Thyroid gland (tissue), 4 donors: Measurements from ENCODE around the gene ATE1. TPM values are rescaled to one million over a fixed set of nuclear protein-coding genes. Genes with fewer than 3 reads are reported as not detected.

Experiments used
- DNase-seq, 2 donors: peaks; one replicate each; pipeline ENCODE4 v3.0.0-alpha.2; 2019
- H3K27ac ChIP-seq, 3 donors: fragments of 200-600 bp; sonication (generic); 1 replicate in 2 of 3; 2 replicates in 1 of 3; pipeline ENCODE4 v1.5.1; 2016 to 2019; ENCODE audit warnings: mild to moderate bottlenecking in 1 of 3, moderate library complexity in 1 of 3
- H3K27me3 ChIP-seq: fragments of 200-600 bp; sonication (generic); one replicate; pipeline ENCODE4 v1.5.1; 2019
- H3K36me3 ChIP-seq, 2 donors: fragments of 200-600 bp; sonication (generic); one replicate each; pipeline ENCODE4 v1.5.1; 2016 to 2019
- H3K4me1 ChIP-seq, 2 donors: fragments of 200-600 bp; sonication (generic); one replicate each; pipeline ENCODE4 v1.5.1; 2017 to 2019
- H3K4me3 ChIP-seq, 3 donors: fragments of 200-600 bp; sonication (generic); replicated peaks in 1 of 3; 1 replicate in 2 of 3; 2 replicates in 1 of 3; pipeline ENCODE4 v1.5.1; 2016; ENCODE audit warnings: mild to moderate bottlenecking in 1 of 3
- H3K9me3 ChIP-seq: fragments of 200-600 bp; sonication (generic); one replicate; pipeline ENCODE4 v1.5.1; 2017
- CTCF ChIP-seq, 6 experiments: fragments of 200-600 bp in 3 of 6; fragments of 450-650 bp in 3 of 6; sonication (generic) in 3 of 6; IDR thresholded peaks; one replicate each; pipeline ENCODE4 v1.5.1; 2016 to 2019; ENCODE audit warnings: antibody characterized with exemption in 6 of 6, mild to moderate bottlenecking in 2 of 6, inconsistent platforms in 1 of 6, moderate library complexity in 1 of 6
- POLR2A ChIP-seq, 2 donors: fragments of 450-650 bp; IDR thresholded peaks; one replicate each; pipeline ENCODE4 v1.6.1; 2017; ENCODE audit warnings: antibody characterized with exemption in 2 of 2, mild to moderate bottlenecking in 2 of 2, moderate library complexity in 1 of 2
- WGBS, 2 donors: methylation state at CpG; one replicate each; pipeline ENCODE4 v1.1.5; 2017; 5-methylcytosine and 5-hydroxymethylcytosine counted together
- intact Hi-C: fragments of 100-400 bp; cut with DNase I; formaldehyde crosslinking; loops from one replicate; pipeline ENCODE4 v1.15.1; 2023
- total RNA-seq, 4 donors: library from RNA; depleted of rRNA; stranded (reverse); fragments of >200 nt; gene quantifications; one replicate each; pipeline ENCODE4 v1.2.3, GENCODE V29; 2016

Gene ATE1
- total RNA-seq, 4 donors from 2014 or later: 47.3 to 66.0 (median 58.0) TPM

DNA sequence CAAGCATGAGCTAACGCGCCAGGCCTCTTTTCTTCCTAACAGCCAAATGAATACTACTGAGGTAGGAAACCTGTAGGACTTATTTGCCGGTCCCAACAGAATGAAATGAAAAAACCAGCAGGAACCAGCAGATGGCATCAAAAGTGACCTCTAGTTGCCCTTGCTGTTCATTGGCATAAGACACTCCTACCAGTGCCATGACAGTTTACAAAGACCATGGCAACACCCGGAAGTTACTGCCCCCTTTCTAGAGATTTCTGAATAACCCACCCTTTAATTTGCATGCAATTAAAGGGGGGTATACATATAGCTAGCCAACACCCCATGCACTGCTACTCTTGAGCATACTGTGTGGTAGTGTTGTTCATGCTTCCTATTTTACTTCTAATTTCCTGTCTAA lies 65.2 kb downstream of the ATE1 start:
- no peaks in the 10 kb centered on the region for H3K4me1 ChIP-seq
- DNase-seq: no peak
- no peak overlapping the region for H3K27ac ChIP-seq
- H3K36me3 ChIP-seq: no peaks in the 10 kb centered on the region
- TF ChIP-seq POLR2A (IDR thresholded peaks at IDR 0.05) (no peak), CTCF (IDR thresholded peaks at IDR 0.05) (no peak)
- WGBS, 2 donors: 98 to 99% methylated on average over 4 of the region's 4 CpGs
- H3K27me3 ChIP-seq: no peaks in the 10 kb centered on the region
- H3K9me3 ChIP-seq: no peaks in the 10 kb centered on the region
- intact Hi-C loops: no loop called here
- H3K4me3 ChIP-seq: no peak overlapping the region

DNA sequence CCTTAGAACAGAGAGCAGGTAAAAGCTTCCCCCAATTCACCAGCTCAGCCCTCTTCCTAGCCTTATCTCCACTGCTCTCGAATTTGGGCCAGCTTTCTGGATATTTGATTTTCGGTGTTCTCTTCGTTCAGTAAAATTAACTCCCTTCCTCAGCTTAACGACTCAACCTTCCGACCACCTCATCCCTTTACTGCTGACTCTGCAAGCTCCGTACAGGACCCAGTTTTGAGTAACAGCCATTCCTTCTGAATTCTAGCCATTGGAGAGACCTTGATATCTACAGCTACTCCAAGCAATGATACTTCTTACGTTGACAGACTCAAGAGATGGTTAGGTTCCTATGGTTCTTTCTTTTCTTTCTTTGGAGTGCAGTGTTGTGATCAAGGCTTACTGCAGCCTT lies 65.8 kb downstream of the ATE1 start:
- Histone ChIP-seq H3K4me3 (no peak overlapping the region), H3K9me3 (no peaks in the 10 kb centered on the region), H3K27ac (no peak overlapping the region), H3K27me3 (no peaks in the 10 kb centered on the region), H3K36me3 (no peaks in the 10 kb centered on the region), H3K4me1 (no peaks in the 10 kb centered on the region)
- TF ChIP-seq CTCF (IDR thresholded peaks at IDR 0.05): no peak
- TF ChIP-seq POLR2A (IDR thresholded peaks at IDR 0.05): no peak
- 96% methylated on average over 7 of the region's 7 CpGs for WGBS, 2 donors
- intact Hi-C loops: no loop called here
- DNase-seq: no peak

DNA sequence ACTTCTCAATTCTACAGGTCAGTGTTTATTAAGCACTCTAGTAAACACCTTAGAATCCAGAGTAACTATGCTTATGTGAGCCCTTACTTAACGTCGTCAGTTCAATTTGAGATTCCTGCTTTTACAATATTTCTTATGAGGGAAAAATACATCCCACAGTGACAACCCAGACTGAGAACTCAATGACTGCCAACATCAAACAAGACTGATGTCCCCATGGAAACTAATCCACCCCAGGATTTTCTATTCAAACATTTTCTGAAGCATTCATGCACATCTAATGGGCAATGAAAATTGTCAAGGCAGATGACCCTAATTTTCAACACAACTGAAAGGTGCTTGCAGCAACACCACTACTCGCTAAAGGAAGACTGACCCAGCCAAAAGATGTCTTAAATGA lies 67.0 kb downstream of the ATE1 start:
- no peaks in the 10 kb centered on the region for H3K9me3 ChIP-seq
- WGBS, 2 donors: 80 to 82% methylated on average over 3 of the region's 3 CpGs
- intact Hi-C loops: no loop called here
- no peak overlapping the region for H3K4me3 ChIP-seq
- TF ChIP-seq CTCF (IDR thresholded peaks at IDR 0.05) (no peak), POLR2A (IDR thresholded peaks at IDR 0.05) (no peak)
- no peak for DNase-seq
- no peak overlapping the region for H3K27ac ChIP-seq
- no peaks in the 10 kb centered on the region for H3K4me1 ChIP-seq
- H3K27me3 ChIP-seq: no peaks in the 10 kb centered on the region
- peaks cover 0 to under 1% of the 10 kb centered on the region in 2 donors for H3K36me3 ChIP-seq

GRCh38 chr10:121854809-121855445 lies 72.9 kb downstream of the ATE1 start:
- Histone ChIP-seq H3K4me1 (no peaks in the 10 kb centered on the region), H3K27me3 (no peaks in the 10 kb centered on the region), H3K36me3 (peaks cover 0 to 8% of the 10 kb centered on the region in 2 donors), H3K27ac (no peak overlapping the region), H3K9me3 (no peaks in the 10 kb centered on the region), H3K4me3 (no peak overlapping the region)
- 73 to 84% methylated on average over 4 of the region's 4 CpGs for WGBS, 2 donors
- DNase-seq: no peak
- TF ChIP-seq POLR2A (IDR thresholded peaks at IDR 0.05) (no peak), CTCF (IDR thresholded peaks at IDR 0.05) (no peak)
- intact Hi-C loops: no loop called here

DNA sequence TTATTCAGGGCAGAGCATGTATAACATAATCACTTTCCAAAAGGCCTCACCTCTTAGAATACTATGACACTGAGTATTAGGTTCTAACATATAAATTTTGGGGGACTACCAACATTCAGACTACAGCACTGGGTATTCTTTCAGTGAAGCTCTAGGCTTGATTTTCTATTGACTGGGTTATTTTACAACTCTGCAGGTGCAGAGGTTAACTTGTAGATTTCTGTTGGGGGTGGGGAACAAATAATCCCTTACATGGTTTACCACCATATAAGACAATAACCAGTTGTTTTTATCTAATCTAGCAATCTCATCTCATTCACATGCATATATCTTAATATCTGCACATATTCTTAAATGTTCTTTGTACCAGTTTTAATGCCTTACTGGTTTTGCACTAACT lies 73.9 kb downstream of the ATE1 start:
- Histone ChIP-seq H3K9me3 (no peaks in the 10 kb centered on the region), H3K4me3 (no peak overlapping the region), H3K27me3 (no peaks in the 10 kb centered on the region), H3K4me1 (no peaks in the 10 kb centered on the region), H3K27ac (no peak overlapping the region), H3K36me3 (peaks cover under 1 to 8% of the 10 kb centered on the region in 2 donors)
- intact Hi-C loops: no loop called here
- TF ChIP-seq POLR2A (IDR thresholded peaks at IDR 0.05): no peak
- no peak for TF ChIP-seq CTCF (IDR thresholded peaks at IDR 0.05)
- no peak for DNase-seq
